Mesodermal cell (in vitro differentiated cells): Measurements from ENCODE around the gene CACNA2D1.

Experiments used
- H3K27ac ChIP-seq: 2 replicates; pipeline ENCODE4 v1.7.0; 2013; ENCODE audit warnings: mild to moderate bottlenecking, low read depth, low read length, moderate library complexity; ENCODE audit not compliant: severe bottlenecking
- H3K36me3 ChIP-seq: 2 replicates; pipeline ENCODE4 v1.7.1; 2013; ENCODE audit warnings: mild to moderate bottlenecking, low read length, moderate library complexity; ENCODE audit not compliant: control insufficient read depth, insufficient read depth
- H3K4me1 ChIP-seq: one replicate; pipeline ENCODE4 v1.7.1; 2013; ENCODE audit warnings: mild to moderate bottlenecking, low read length; ENCODE audit not compliant: insufficient read depth, control insufficient read depth, poor library complexity, severe bottlenecking
- H3K4me3 ChIP-seq: 2 replicates; pipeline ENCODE4 v1.7.0; 2013; ENCODE audit warnings: low read length, control low read depth, mild to moderate bottlenecking; ENCODE audit not compliant: insufficient read depth, poor library complexity, severe bottlenecking; ENCODE audit errors: extremely low read depth
- H3K9me3 ChIP-seq: 2 replicates; pipeline ENCODE4 v1.7.1; 2013; ENCODE audit warnings: mild to moderate bottlenecking, low read length, moderate library complexity; ENCODE audit not compliant: control insufficient read depth
- WGBS, 2 experiments: methylation state at CpG; one replicate each; pipeline ENCODE4 v1.1.5; 2013; ENCODE audit warnings: missing lambda C conversion rate in 2 of 2; ENCODE audit not compliant: insufficient coverage in 2 of 2; 5-methylcytosine and 5-hydroxymethylcytosine counted together

CACNA2D1 gene

DNA sequence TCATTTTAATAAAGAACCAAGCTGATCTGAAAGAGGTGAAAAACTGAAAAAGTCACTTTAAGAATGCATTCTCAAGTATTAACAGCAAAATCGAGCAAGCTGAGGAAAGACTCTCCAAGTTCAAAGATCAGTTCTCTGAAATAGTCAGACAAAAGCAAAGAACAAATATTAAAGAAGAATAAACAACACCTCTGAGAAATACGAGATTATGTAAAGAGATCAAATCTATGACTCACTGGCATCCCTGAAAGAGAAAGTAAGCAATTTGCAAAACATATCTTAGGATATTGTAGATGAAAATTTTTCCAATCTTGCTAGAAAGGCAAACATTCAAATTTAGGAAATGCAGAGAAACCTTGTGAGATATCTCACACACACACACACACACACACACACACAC is 535.4 kb downstream of the CACNA2D1 start:
- Histone ChIP-seq H3K36me3 (no peaks in the 10 kb centered on the region), H3K4me3 (no peak overlapping the region), H3K27ac (no peak overlapping the region), H3K4me1 (no peaks in the 10 kb centered on the region), H3K9me3 (no peaks in the 10 kb centered on the region)
- WGBS, 2 experiments: no CpG with 5 or more reads among the region's 2 CpGs

- Histone ChIP-seq H3K36me3 (no peaks in the 10 kb centered on the region), H3K4me3 (no peak overlapping the region), H3K9me3 (no peaks in the 10 kb centered on the region), H3K27ac (no peak overlapping the region), H3K4me1 (no peaks in the 10 kb centered on the region)
- 86% methylated on average over 1 of the region's 2 CpGs; no CpG with 5 or more reads in 1 of the 2 experiments for WGBS, 2 experiments
Observed at GRCh38 chr7:81903115-81903514, 540.5 kb downstream of the CACNA2D1 start.

DNA sequence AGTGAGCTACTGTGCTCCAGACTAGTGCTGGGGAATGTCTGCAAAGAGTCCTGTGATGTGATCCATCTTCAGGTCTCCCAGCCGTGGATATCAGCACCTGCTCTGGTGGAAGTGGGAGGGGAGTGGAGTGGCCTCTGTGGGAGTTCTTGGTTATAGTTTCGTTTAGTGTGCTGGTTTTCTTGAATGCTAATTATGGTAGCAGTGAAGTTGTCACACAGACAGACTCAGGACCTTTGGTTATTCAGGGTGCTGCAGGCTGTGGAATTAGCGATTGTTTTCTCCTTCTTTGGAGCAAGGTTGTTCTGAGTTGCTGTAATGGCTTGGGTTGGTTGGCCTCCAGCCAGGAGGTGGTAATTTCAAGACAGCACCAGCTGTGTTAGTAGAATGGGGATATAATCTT is 541.0 kb downstream of the CACNA2D1 start:
- Histone ChIP-seq H3K27ac (no peak overlapping the region), H3K36me3 (no peaks in the 10 kb centered on the region), H3K4me3 (no peak overlapping the region), H3K4me1 (no peaks in the 10 kb centered on the region), H3K9me3 (no peaks in the 10 kb centered on the region)
- WGBS, 2 experiments: 60 to 62% methylated on average over 1 to 2 of the region's 3 CpGs
